Brain microvascular endothelial cell (primary cell): ENCODE measurements around the gene DKC1.

ENCODE experiments used
- DNase-seq: peaks from one replicate; pipeline ENCODE4 v3.0.0-alpha.2; 2020
- H3K27ac ChIP-seq: fragments of 250-450 bp; sonication (Bioruptor Pico); 2 replicates; pipeline ENCODE4 v1.5.1; 2020; ENCODE audit warnings: mild to moderate bottlenecking, moderate library complexity
- H3K27me3 ChIP-seq: fragments of 250-450 bp; sonication (Bioruptor Pico); replicated peaks from 2 replicates; pipeline ENCODE4 v1.5.1; 2020; ENCODE audit warnings: mild to moderate bottlenecking
- H3K36me3 ChIP-seq: fragments of 250-450 bp; sonication (Bioruptor Pico); replicated peaks from 2 replicates; pipeline ENCODE4 v1.5.1; 2020; ENCODE audit warnings: mild to moderate bottlenecking
- H3K4me3 ChIP-seq: 2 replicates; pipeline ENCODE4 v1.5.1; 2011; ENCODE audit warnings: low read depth, mild to moderate bottlenecking, control low read depth, low read length, moderate library complexity
- in situ Hi-C: cut with HindIII; loops from 2 replicates; pipeline ENCODE4 v1.10.0; 2017; ENCODE audit warnings: low sequenced_read_pairs, low pct_ligation_motif_present
- TF ChIP-seq, protein P1 (sequence below): IDR thresholded peaks from 2 replicates; pipeline ENCODE4 v1.5.1; 2011; ENCODE audit warnings: low read depth, mild to moderate bottlenecking, moderate library complexity, low read length, control low read depth, inconsistent platforms; ENCODE audit errors: missing control alignments

The DKC1 gene

DNA sequence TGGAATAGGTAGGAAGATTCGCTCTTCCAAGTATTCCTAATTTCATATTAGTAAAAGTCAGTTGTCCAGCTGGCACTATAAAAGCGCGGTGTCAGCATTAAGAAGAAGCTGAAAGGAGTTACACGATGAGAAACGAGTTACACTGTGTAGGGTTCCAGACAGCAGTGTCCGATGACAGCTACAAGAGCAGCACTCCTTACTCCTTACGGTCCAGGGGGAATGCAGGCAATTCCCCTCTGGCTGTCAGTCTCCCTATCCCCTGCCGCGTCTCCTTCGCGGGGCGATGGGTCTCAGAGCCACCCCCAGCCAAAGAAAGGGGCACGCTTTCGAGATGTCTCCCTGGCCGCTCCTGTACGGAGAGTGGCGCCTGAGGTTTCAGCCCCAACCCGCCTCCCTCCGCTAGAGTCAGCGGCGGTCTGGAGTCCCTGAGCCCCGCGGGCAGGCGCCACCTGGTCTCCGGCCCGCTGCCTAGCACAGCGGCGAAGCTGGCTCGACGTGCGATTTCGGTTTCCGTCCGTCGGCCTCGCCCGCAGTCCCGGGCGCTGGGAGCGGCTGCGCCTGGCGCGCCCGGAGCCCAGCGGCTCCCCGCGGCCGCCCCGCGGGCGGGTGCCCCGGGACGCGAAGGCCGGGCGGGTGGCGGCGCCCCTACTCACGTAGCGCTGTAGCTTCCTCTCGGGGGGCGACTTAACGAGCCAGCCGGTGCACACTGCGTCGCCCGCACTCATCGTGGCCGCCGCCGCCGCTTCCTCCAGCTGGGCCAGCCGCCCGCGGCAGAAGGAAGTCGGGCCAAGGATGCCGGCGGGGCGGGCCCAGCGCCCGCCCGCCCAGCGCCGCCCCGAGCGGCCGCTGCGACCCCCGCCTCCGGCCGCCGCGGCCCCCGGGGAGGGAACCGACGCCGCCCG is 12.1 kb upstream of the DKC1 start, which contains the start of gene GAB3:
Gene GAB3, minus strand, starts transcription at position 777 of the 902 bp plus-strand sequence. Its CDS starts 52 bp downstream, at position 725.
- H3K27ac ChIP-seq, result no peak within 1 kb of the TSS
- H3K36me3 ChIP-seq, result no peaks in the 10 kb centered on the region
- no peaks in the 10 kb centered on the region for H3K27me3 ChIP-seq
- TF ChIP-seq, protein P1, sequence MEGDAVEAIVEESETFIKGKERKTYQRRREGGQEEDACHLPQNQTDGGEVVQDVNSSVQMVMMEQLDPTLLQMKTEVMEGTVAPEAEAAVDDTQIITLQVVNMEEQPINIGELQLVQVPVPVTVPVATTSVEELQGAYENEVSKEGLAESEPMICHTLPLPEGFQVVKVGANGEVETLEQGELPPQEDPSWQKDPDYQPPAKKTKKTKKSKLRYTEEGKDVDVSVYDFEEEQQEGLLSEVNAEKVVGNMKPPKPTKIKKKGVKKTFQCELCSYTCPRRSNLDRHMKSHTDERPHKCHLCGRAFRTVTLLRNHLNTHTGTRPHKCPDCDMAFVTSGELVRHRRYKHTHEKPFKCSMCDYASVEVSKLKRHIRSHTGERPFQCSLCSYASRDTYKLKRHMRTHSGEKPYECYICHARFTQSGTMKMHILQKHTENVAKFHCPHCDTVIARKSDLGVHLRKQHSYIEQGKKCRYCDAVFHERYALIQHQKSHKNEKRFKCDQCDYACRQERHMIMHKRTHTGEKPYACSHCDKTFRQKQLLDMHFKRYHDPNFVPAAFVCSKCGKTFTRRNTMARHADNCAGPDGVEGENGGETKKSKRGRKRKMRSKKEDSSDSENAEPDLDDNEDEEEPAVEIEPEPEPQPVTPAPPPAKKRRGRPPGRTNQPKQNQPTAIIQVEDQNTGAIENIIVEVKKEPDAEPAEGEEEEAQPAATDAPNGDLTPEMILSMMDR, result no peak
- DNase-seq, result no peak
- peak within 1 kb of the TSS; percentile 56 for H3K4me3 ChIP-seq
- in situ Hi-C loops, result no loop called here

DNA sequence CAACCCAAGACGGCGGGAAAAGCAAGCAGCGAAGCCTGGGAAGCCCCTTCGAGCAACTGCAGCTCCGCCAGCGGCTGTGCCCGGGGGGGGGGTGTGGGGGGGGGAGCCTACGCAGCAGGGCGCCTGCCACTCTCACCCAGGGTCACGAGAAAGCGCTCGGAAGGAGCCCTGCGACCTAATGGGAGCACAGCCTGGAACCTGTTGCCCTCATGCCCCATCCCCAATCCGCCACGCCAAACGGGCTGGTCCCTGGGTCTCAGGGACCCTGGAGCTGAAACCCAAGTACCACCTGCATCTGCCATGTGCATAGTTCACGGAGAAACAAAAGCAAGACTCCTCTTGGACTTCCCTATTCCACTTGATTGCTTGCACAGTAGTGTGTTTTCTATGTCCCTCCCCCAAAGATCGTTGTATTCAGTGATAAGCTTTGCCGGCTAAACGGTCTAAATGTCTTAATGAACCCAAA is 11.4 kb upstream of the DKC1 start:
- Histone ChIP-seq H3K27me3 (no peaks in the 10 kb centered on the region), H3K27ac (no peak overlapping the region), H3K36me3 (no peaks in the 10 kb centered on the region), H3K4me3 (peak overlapping the region; percentile 56)
- TF ChIP-seq, protein P1, result no peak
- in situ Hi-C loops, result no loop called here
- no peak for DNase-seq

DNA sequence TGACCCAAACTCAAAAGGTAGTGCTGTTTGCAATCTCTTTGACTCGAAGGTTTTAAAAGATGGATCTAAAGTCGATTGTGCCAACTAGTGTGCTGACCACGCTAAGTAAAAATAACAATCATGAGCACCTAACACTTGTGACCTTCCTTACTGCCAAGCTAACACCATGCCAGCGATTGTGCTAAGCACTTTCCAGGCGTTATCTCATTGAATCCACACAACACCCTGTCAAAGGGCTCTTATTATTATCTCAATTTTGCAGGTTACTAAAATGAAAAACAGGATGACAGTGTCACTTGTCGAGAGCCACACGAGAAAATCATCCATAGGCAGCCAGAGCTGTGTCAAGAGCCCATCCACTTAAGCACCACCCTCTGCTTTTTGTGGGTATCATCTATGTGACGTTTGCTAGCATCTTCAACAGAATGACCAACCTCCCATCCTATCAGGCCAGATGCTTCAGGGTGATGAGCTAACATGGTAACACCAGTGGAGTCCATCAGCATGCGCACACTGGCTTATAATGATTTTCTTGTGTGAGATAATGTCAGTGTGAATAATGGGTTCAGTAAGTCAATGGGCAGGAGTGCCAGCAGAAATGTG is 10.9 kb upstream of the DKC1 start:
- H3K27ac ChIP-seq, result no peak overlapping the region
- TF ChIP-seq, protein P1, result no peak
- H3K36me3 ChIP-seq, result no peaks in the 10 kb centered on the region
- in situ Hi-C loops, result no loop called here
- H3K27me3 ChIP-seq, result no peaks in the 10 kb centered on the region
- no peak for DNase-seq
- H3K4me3 ChIP-seq, result no peak overlapping the region

DNA sequence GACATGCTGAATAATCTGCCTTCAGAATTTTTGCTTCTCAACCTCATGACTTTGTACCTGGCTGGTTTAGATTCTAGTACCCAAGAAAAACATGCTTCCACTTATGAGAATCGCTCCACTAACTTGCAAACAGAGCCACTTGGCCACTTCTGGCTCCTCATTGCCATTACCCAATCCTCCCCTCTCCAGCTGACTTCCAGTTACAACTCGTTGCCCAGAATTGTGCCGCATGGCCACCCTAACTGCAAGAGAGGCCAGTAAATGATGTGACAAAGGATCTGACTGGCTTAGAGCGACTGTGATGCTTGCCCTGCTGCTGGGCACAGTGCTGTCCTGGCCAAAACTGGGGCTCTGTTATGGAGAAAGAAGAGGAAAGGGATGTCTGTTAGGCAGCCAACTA is 4.0 kb upstream of the DKC1 start:
- in situ Hi-C loops, result no loop called here
- TF ChIP-seq, protein P1, result no peak
- H3K36me3 ChIP-seq, result no peaks in the 10 kb centered on the region

DNA sequence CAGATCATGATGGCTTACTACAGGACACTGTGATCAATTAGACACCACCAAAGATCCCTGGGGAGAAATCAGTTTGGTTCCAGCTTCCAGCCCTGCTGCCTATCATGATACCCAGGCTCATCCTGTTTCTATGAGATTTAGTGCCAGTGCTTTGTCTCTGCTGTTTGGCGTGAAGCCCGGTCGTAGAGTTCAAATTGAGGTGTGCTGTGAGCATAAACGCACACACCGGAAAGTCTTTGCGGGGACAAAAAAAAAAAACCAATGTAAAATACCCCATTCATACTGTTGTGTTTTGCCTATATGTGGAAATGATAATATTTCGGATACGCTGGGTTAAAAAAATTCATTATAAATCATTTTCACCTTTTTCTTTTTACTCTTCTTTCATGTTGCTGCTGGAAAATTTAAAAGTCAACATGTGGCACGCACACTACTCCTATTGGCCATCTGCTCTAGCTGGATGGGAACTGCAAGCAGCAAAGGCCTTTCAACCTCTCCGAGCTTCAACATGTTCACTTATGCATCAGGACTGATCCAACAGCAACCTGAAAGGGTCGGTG is 607 bp upstream of the DKC1 start:
- in situ Hi-C loops, result no loop called here
- H3K27ac ChIP-seq, result peak overlapping the region; percentile 58
- DNase-seq, result no peak
- H3K27me3 ChIP-seq, result no peaks in the 10 kb centered on the region
- TF ChIP-seq, protein P1, result no peak
- peaks cover 12% of the 10 kb centered on the region for H3K36me3 ChIP-seq
- H3K4me3 ChIP-seq, result peak overlapping the region; percentile 56

More for the DNA sequence above, 4.0 kb upstream of the DKC1 start:
- Histone ChIP-seq H3K27me3 (no peaks in the 10 kb centered on the region), H3K4me3 (no peak overlapping the region), H3K27ac (no peak overlapping the region)
- no peak for DNase-seq
